Right cardiac atrium (tissue), 5 donors: ENCODE results near the gene CYSTM1. TPM values are rescaled to one million over a fixed set of nuclear protein-coding genes. Genes with fewer than 3 reads are reported as not detected.

Experiments
- ATAC-seq, 2 donors: fragments of 200-7000 bp; cut with Tn5 transposase; one replicate each; pipeline versions ENCODE4 v1.8.0 to v1.9.1; 2020; ENCODE audit warnings: moderate library complexity in 2 of 2, mild to moderate bottlenecking in 1 of 2
- DNase-seq, 3 donors: peaks; one replicate each; pipeline ENCODE4 v3.0.0-alpha.2; 2020
- H3K27ac ChIP-seq: one replicate; pipeline ENCODE4 v1.5.1; 2013; ENCODE audit warnings: mild to moderate bottlenecking, low read length, control low read depth, moderate library complexity
- H3K27me3 ChIP-seq: one replicate; pipeline ENCODE4 v1.6.1; 2013; ENCODE audit not compliant: control insufficient read depth, insufficient read depth
- H3K4me1 ChIP-seq: one replicate; pipeline ENCODE4 v1.6.1; 2013; ENCODE audit warnings: low read length; ENCODE audit not compliant: control insufficient read depth, insufficient read depth
- H3K4me3 ChIP-seq: one replicate; pipeline ENCODE4 v1.5.1; 2013; ENCODE audit warnings: low read length, control low read depth
- H3K9me3 ChIP-seq: one replicate; pipeline ENCODE4 v1.6.1; 2013; ENCODE audit warnings: low read length; ENCODE audit not compliant: control insufficient read depth
- WGBS: extraction: QIAGEN DNeasy Blood & Tissue Kit; methylation state at CpG from one replicate; pipeline ENCODE4 v1.1.7; 2013; 5-methylcytosine and 5-hydroxymethylcytosine counted together
- intact Hi-C, 4 donors: fragments of 100-400 bp; cut with DNase I; formaldehyde crosslinking; loops; one replicate each; pipeline versions ENCODE4 v1.11.0 to v1.14.0; 2022 to 2023
- polyA plus RNA-seq: library from polyadenylated mRNA; stranded (reverse); fragments of 200-250 nt; gene quantifications from one replicate; pipeline ENCODE4 v1.2.3, GENCODE V29; 2013
- total RNA-seq, 4 donors: library from RNA; stranded (reverse); fragmentation: NEBNext Ultra II Directional; extraction: Animal tissue kit (Norgen Biotek cat#: 25700); gene quantifications; one replicate each; pipeline ENCODE4 v1.2.1, GENCODE V29; 2021
- donor health status: healthy with polysubstance abuse.
- donor health status: DM: no; HTN: yes; CAD: no.
- donor health status: DM: no; HTN: no; CAD: no.
- donor health status: DM: no; HTN: yes; CAD: no; lungs with severe emphysema.
- donor health status: DM: yes; HTN: yes; CAD: no.

CYSTM1 gene
- total and polyA plus RNA-seq, 5 donors: 47.8 to 77.4 (median 53.8) TPM

DNA sequence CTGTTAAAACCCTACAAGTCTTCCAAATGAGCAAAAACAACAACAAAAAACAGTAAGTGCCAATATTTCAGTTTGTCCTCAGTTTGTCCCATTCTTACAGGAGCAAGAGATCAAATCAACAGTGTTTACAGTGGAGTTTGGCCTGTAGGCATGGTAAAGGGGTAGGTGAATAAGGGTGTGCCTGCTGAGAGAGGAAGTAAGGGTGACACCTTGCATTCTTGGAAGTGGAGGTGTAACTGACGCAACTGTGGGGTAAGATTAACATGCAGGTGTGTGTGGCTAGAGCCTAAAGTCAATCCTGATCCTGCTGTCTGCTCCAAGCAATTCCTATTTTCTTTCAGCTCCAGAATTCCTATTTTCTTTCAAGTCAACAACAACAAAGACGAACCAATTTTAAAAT, 84.5 kb downstream of the CYSTM1 start:
- Histone ChIP-seq H3K27ac (no peak overlapping the region), H3K4me1 (peaks cover 15% of the 10 kb centered on the region), H3K4me3 (no peak overlapping the region), H3K27me3 (no peaks in the 10 kb centered on the region), H3K9me3 (no peaks in the 10 kb centered on the region)
- 98% methylated on average over 2 of the region's 2 CpGs for WGBS
- DNase-seq (no peak), ATAC-seq (no peak)
- intact Hi-C loops: no loop called here

DNA sequence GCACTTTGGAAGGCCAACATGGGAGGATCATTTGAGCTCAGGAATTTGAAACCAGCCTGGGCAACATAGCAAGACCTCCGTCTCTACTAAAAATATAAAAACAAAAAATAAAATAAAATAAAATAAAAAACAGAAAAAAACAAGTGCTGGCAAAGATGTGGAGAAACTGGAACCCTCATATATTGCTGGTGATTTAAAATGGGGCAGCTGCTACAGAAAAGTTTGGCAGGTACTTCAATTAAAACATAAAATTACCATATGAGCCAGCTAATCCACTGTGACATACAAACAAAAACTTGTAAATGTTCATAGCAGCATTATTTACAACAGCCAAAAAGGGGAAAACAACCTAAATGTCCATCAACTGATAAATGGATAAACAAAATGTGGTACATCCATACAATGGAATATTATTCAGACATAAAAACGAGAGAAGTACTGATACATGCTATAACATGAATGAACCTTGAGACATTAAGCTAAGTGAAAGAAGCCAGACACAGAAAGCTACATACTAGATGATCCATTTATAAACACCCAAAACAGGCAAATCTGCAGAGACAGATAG, 85.2 kb downstream of the CYSTM1 start:
- intact Hi-C loops: loop anchor here in 1 of 4 donors (5.0 kb wide), 1 partner anchor 82 kb away; no protein-coding TSS in a partner anchor
- ATAC-seq (no peak), DNase-seq (no peak)
- H3K9me3 ChIP-seq: no peaks in the 10 kb centered on the region
- no peaks in the 10 kb centered on the region for H3K27me3 ChIP-seq
- peaks cover 14% of the 10 kb centered on the region for H3K4me1 ChIP-seq
- no peak overlapping the region for H3K27ac ChIP-seq
- 98% methylated on average over 2 of the region's 2 CpGs for WGBS
- no peak overlapping the region for H3K4me3 ChIP-seq

DNA sequence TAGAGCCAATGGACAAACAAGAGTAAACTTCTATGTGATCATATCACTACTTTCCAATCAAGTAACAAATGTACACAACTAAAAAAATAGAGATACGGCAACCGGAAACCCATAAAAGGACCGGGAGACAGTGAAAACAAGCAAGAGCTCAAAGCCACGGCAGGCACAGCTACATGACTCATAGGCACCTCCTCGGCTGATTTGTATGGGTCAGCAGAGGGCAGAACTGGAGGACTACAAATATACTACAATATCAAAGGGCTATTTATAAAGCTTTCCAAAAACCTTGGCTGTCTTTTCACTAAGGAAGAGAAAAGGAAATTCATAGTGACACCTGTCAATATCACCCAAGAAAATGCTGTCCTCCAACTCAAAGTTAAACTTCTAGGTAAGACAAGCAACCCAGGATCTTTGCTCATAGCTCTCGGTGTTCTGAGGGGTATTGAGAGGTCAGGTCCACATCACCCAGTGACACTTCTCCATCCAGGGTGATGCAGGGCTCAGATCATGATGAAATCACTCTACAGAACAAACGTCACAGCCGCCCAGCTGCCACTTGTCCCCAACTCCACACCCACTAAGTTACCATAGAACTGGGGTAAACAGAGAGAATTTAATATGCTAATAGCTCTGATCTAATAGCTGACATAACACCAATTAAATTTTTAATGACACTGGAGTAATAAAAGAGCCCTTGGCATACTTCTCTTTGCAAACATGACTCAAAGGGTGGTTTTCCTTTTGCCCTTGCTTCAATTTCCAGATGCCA, 86.6 kb downstream of the CYSTM1 start:
- 17% methylated on average over 8 of the region's 8 CpGs for WGBS
- peaks cover 5% of the 10 kb centered on the region for H3K4me1 ChIP-seq
- peak overlapping the region; percentile 33 for H3K4me3 ChIP-seq

DNA sequence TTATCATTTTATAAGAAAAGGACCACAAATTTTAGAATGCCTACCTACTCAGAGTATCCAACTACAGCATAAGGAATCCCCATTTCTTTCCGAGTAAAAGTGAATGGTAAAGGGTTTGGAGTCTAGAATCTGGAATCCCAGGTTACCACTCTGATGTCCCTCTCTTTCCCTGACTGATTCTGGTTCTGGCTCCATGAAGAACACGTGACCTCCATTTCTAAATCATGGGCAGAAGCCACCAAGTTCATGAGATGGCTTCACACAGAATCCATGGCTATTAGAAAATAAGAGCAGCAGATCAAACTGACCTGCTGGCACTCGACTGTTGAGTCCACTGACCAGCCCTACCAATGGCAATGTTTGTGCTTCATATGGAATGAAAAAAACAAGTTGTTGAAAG, 87.2 kb downstream of the CYSTM1 start:
- peak overlapping the region; percentile 88 for H3K27ac ChIP-seq
- intact Hi-C loops: loop anchor here in 1 of 4 donors (5.0 kb wide), 1 partner anchor 80 kb away; no protein-coding TSS in a partner anchor
- peaks cover 8% of the 10 kb centered on the region for H3K4me1 ChIP-seq
- no peaks in the 10 kb centered on the region for H3K27me3 ChIP-seq
- no peak for ATAC-seq
- no peak overlapping the region for H3K4me3 ChIP-seq
- DNase-seq: no peak
- WGBS: 73% methylated on average over 3 of the region's 3 CpGs
- H3K9me3 ChIP-seq: no peaks in the 10 kb centered on the region

More for the DNA sequence above, 86.6 kb downstream of the CYSTM1 start:
- no peaks in the 10 kb centered on the region for H3K27me3 ChIP-seq
- intact Hi-C loops: loop anchor here in 1 of 4 donors (5.0 kb wide), 1 partner anchor 81 kb away; no protein-coding TSS in a partner anchor
- H3K27ac ChIP-seq: peak overlapping the region; percentile 88
- H3K9me3 ChIP-seq: no peaks in the 10 kb centered on the region
- ATAC-seq (peak; percentile 97 to 98), DNase-seq (peak; percentile 74 to 86 (median 75))

DNA sequence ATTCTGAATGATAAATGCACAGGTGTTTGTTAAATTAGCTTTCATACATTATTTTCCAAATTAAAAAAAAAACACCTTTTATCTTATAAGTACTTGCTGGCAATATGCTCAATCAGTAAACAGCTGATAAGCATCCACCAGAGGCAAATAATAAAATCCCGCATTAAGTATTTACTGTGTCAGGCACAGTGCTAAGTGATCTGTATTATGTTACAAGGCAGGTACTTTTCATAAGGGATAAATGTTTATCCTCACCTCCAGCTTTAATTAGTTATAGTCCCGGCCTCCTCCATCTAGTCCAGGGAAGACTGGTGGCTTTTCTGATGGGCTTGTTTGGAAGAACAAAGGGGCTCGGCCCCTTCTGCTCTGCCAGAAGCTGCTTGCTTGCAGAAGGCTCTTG, 87.9 kb downstream of the CYSTM1 start:
- no peak overlapping the region for H3K4me3 ChIP-seq
- ATAC-seq (no peak), DNase-seq (no peak)
- H3K27me3 ChIP-seq: no peaks in the 10 kb centered on the region
- H3K9me3 ChIP-seq: no peaks in the 10 kb centered on the region
- 76% methylated on average over 3 of the region's 3 CpGs for WGBS
- intact Hi-C loops: loop anchor here in 1 of 4 donors (5.0 kb wide), 1 partner anchor 79 kb away; no protein-coding TSS in a partner anchor
- peak overlapping the region; percentile 33 for H3K27ac ChIP-seq
- peaks cover 8% of the 10 kb centered on the region for H3K4me1 ChIP-seq

DNA sequence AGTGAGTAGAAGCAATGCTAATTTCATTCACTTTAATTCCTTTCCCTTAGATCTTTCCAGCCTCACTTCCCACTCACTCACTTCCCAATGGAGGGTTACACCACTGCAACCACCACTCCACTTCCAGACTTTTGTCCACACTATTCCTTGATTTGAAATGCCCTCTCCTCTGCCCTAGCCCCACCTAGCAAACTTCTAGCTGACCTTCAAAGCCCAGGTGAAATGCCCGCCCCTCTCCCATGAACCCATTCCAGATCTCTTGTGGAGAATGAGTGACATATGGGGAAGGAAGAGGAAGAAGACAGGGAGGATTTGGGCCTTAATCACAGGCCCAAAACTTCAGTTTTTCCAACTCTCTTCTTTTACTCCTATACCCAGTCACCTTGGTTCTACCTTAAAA, 90.9 kb downstream of the CYSTM1 start:
- ATAC-seq: no peak
- Histone ChIP-seq H3K4me1 (peaks cover 6% of the 10 kb centered on the region), H3K4me3 (no peak overlapping the region), H3K9me3 (no peaks in the 10 kb centered on the region), H3K27me3 (no peaks in the 10 kb centered on the region), H3K27ac (peak overlapping the region; percentile 57)
- intact Hi-C loops: no loop called here
- WGBS: 94% methylated on average over 1 of the region's 1 CpG
- no peak for DNase-seq

DNA sequence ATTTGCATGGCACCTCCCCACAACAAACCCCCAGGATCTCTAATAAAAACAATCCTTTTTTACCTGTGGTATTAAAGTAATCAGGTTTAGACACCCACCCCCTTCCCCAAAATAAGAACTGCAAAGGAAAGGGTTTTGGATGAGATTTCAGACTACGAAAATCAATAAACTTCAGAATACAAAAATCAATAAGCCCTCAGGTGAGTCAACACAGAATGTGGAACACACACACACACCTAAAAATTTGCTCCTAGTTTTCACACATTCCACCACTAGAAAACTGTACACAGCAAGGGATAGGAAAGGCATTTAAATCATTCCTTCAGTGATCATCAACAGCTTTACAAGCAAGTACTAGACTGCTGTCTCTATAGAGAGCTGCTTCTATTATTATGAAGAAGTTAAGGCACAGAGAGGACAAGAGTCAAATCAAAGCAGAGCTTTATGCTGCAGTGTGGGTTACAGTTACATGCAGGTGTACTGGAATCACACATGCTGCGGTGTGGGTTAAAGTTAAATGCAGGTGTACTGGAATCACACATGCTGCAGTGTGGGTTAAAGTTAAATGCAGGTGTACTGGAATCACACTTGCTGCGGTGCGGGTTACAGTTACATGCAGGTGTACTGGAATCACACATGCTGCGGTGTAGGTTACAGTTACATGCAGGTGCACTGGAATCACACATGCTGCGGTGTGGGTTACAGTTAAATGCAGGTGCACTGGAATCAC, 91.6 kb downstream of the CYSTM1 start:
- intact Hi-C loops: no loop called here
- H3K4me1 ChIP-seq: peaks cover 4% of the 10 kb centered on the region

DNA sequence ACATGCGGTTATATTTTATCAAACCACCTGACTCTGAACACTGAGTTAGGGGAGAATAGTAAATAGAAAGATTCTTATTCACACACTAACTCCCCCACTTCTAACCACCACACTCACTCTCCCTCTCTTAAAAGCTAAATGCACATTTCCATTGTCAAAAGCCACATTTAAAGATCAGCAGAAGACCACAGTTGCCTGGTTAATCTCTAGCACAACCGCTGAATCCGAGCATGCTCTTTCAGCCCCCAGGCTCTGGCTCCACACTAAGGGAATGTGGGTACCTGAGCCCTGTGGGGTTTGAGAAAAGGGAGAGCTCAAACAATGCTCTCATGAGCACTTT, 92.2 kb downstream of the CYSTM1 start:
- intact Hi-C loops: no loop called here
- Histone ChIP-seq H3K9me3 (no peaks in the 10 kb centered on the region), H3K4me1 (peaks cover 2% of the 10 kb centered on the region), H3K27ac (peak overlapping the region; percentile 88), H3K4me3 (peak overlapping the region; percentile 8), H3K27me3 (no peaks in the 10 kb centered on the region)
- ATAC-seq (no peak), DNase-seq (no peak)
- 54% methylated on average over 3 of the region's 3 CpGs for WGBS

More for the DNA sequence above, 91.6 kb downstream of the CYSTM1 start:
- Histone ChIP-seq H3K27me3 (no peaks in the 10 kb centered on the region), H3K27ac (peak overlapping the region; percentile 88), H3K9me3 (no peaks in the 10 kb centered on the region), H3K4me3 (no peak overlapping the region)
- ATAC-seq: no peak
- 93% methylated on average over 6 of the region's 6 CpGs for WGBS
- DNase-seq: no peak

DNA sequence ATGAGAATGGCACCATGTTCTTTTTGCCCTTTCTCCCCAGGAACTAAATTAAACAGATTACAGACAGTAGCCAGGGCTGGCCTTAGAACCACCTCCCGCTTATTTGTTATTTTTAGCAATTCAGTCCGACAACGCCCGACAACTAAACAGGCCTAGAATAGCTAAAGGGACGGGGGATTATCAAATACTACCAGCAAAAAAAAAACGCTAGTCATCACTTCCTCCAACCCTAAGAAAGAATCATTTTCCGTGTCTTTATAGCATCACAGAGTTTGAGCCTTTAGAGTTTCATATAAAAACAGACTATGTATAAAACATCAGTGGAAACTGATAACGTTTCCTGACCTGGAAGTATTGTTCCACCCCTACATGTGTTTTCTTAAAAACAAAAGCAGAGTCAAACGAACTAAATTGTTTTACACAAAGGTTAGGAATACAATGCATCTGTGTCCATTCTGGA, 92.6 kb downstream of the CYSTM1 start:
- intact Hi-C loops: no loop called here
- H3K4me1 ChIP-seq: peaks cover 2% of the 10 kb centered on the region
- no peaks in the 10 kb centered on the region for H3K9me3 ChIP-seq
- H3K4me3 ChIP-seq: peak overlapping the region; percentile 8
- ATAC-seq (peak; percentile 75 to 91), DNase-seq (peak in 1 of 3 donors; percentile 33)
- no peaks in the 10 kb centered on the region for H3K27me3 ChIP-seq
- H3K27ac ChIP-seq: peak overlapping the region; percentile 88
- 21% methylated on average over 9 of the region's 9 CpGs for WGBS

DNA sequence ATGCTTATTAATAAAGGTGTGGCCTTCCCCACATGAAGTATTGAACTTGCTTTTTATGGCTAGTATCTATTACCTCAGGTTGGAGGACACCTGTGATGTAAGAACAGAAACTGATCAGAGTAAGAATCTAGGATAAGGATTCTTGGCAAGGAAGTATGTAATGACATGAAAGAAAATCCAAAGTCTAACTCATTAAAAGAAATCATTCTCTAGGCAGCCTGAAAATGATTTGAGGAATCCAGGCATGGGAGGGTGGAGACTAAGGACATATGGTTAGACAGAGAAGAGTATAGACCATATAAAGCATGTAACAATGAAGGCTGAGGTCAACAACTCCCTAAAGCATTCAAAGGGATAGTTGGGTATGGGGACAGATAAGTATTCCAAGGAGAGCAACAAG, 95.0 kb downstream of the CYSTM1 start:
- ATAC-seq: no peak
- no peaks in the 10 kb centered on the region for H3K9me3 ChIP-seq
- no peak overlapping the region for H3K4me3 ChIP-seq
- no peak for DNase-seq
- no peak overlapping the region for H3K27ac ChIP-seq
- peaks cover 5% of the 10 kb centered on the region for H3K4me1 ChIP-seq
- no peaks in the 10 kb centered on the region for H3K27me3 ChIP-seq
- intact Hi-C loops: no loop called here

DNA sequence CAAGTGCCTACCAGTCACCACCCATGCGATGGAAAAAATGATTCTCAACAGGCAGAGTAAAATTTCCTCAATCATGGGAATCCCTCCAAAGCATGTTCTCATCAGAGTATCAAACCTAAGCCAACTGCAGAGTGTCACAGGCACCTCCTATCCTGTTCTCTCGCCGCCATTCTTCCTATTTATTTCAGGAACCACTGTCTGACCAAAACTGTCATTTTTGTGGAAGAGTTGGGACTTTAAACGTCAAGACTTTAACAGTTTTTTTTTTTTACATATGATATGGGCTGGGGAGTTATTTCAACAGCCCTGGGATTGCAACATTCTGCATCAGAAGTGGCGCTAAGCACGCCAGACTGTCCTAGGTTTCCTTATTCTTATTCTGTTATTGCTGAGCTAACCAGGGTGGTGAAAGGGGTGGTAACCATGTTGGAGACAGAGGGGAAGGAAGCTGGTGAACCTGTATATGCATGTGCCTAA, 98.5 kb downstream of the CYSTM1 start:
- DNase-seq: peak in 1 of 3 donors; percentile 30
- WGBS: 41% methylated on average over 6 of the region's 6 CpGs
- no peaks in the 10 kb centered on the region for H3K9me3 ChIP-seq
- H3K4me3 ChIP-seq: no peak overlapping the region
- H3K27ac ChIP-seq: peak overlapping the region; percentile 59
- no peaks in the 10 kb centered on the region for H3K27me3 ChIP-seq
- H3K4me1 ChIP-seq: peaks cover 6% of the 10 kb centered on the region
- intact Hi-C loops: no loop called here
- peak; percentile 78 to 89 for ATAC-seq
